NB4 (cell line): Measurements from ENCODE around the gene EMD.

Source experiments
- MYC ChIP-seq: IDR thresholded peaks from 2 replicates; pipeline ENCODE4 v1.6.1; 2011; ENCODE audit warnings: low read depth, low read length
- POLR2A ChIP-seq: IDR thresholded peaks from 2 replicates; pipeline ENCODE4 v1.6.1; 2011; ENCODE audit warnings: mild to moderate bottlenecking; ENCODE audit not compliant: insufficient read length; ENCODE audit errors: extremely low read depth
- TF ChIP-seq, protein P1 (sequence below): IDR thresholded peaks from one replicate; pipeline ENCODE4 v1.5.1; 2012; ENCODE audit warnings: low read depth, low read length
- TF ChIP-seq, protein P2 (sequence below): IDR thresholded peaks from 2 replicates; pipeline ENCODE4 v1.6.1; 2011; ENCODE audit warnings: low read depth, low read length

DNA sequence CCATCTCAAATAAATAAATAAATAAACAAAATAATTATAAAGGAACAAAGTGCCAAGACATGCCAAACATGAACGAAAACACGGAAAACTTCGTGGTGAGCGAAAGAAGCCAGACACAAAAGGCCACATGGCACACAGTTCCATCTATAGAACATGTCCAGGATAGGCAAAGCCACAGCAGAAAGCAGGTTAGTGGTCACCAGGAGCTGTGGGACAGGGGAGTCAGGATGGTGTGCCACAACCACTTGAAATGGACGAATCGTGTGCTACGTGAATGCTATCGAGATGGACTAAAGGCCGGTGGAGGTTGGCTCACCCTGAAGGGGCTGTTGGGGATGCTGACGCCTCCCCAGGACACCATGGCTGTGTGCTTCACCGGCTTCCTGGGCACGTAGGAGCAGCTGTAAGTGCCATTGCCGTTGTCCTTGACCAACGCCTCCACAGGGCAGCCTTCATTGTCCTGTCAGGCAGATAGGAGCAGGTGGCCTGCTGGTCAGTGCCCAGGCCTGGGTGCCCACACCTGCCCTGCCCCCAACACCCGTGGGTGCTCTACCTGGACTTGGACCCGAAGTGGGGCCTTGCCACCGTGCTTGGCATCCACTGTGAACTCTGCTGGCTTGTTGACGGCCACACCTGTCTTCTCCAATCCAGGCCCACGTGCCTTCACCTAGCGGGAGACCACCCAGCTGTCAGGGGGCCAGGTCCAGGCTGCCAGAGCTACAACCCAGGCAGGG lies 15.2 kb upstream of the EMD start:
- TF ChIP-seq, protein P1, sequence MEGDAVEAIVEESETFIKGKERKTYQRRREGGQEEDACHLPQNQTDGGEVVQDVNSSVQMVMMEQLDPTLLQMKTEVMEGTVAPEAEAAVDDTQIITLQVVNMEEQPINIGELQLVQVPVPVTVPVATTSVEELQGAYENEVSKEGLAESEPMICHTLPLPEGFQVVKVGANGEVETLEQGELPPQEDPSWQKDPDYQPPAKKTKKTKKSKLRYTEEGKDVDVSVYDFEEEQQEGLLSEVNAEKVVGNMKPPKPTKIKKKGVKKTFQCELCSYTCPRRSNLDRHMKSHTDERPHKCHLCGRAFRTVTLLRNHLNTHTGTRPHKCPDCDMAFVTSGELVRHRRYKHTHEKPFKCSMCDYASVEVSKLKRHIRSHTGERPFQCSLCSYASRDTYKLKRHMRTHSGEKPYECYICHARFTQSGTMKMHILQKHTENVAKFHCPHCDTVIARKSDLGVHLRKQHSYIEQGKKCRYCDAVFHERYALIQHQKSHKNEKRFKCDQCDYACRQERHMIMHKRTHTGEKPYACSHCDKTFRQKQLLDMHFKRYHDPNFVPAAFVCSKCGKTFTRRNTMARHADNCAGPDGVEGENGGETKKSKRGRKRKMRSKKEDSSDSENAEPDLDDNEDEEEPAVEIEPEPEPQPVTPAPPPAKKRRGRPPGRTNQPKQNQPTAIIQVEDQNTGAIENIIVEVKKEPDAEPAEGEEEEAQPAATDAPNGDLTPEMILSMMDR: no peak
- no peak for TF ChIP-seq POLR2A
- no peak for TF ChIP-seq MYC
- TF ChIP-seq, protein P2, sequence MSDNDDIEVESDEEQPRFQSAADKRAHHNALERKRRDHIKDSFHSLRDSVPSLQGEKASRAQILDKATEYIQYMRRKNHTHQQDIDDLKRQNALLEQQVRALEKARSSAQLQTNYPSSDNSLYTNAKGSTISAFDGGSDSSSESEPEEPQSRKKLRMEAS: no peak
